Measurements from ENCODE around the gene TNNT2. TPM values are rescaled to one million over a fixed set of nuclear protein-coding genes. Genes with fewer than 3 reads are reported as not detected.

The TNNT2 gene
- total and polyA plus RNA-seq, 2 of the 13 experiments (the other 11 are each of a cell fraction or from before 2014, with no cell fraction given): 0.20 to 0.63 TPM

GRCh38 chr1:201309416-201309815, 68.1 kb downstream of the TNNT2 start (continued):
- TF ChIP-seq ZFAT (CRISPR knock-in tag; conservative IDR thresholded peaks at IDR 0.05): no peak
- TF ChIP-seq ONECUT2 (CRISPR knock-in tag; IDR thresholded peaks at IDR 0.05): no peak
- 0 out of 2 replicates have a peak, but pooled peaks have one; percentile 19 for TF ChIP-seq ZMYM4 (CRISPR knock-in tag; IDR thresholded peaks at IDR 0.05)
- TF ChIP-seq KDM2A (CRISPR knock-in tag; IDR thresholded peaks at IDR 0.05; ENCODE audit: borderline replicate concordance, low read depth): peak; percentile 73
- no peak for TF ChIP-seq ZNF101 (CRISPR knock-in tag; IDR thresholded peaks at IDR 0.05; ENCODE audit: borderline replicate concordance, low read depth)
- no peak for TF ChIP-seq TCF7L2 (IDR thresholded peaks at IDR 0.05; ENCODE audit: low read depth, low read length)
- no peak for TF ChIP-seq ZXDC (CRISPR knock-in tag; IDR thresholded peaks at IDR 0.05)
- TF ChIP-seq ARID5B (CRISPR knock-in tag; IDR thresholded peaks at IDR 0.05): peak; percentile 58
- TF ChIP-seq MLXIP (CRISPR knock-in tag; IDR thresholded peaks at IDR 0.05; ENCODE audit: borderline replicate concordance): peak; percentile 82; the same call in 1 of the 2 replicates
- TF ChIP-seq CTCF (CRISPR knock-in tag; IDR thresholded peaks at IDR 0.05): peak; percentile 84
- TF ChIP-seq SALL1 (CRISPR knock-in tag; IDR thresholded peaks at IDR 0.05): peak; percentile 58; the same call in 1 of the 2 replicates
- TF ChIP-seq MAFG (CRISPR knock-in tag; IDR thresholded peaks at IDR 0.05): no peak
- peak; percentile 35; the same call in 1 of the 2 replicates for TF ChIP-seq CEBPB (IDR thresholded peaks at IDR 0.05; ENCODE audit: borderline replicate concordance, low read depth, low read length)
- TF ChIP-seq ATF4 (CRISPR knock-in tag; IDR thresholded peaks at IDR 0.05): peak in 1 of 2 experiments; percentile 55; a peak in 2 of 4 replicates
